Ascending aorta (tissue), 2 donors: ENCODE measurements around the gene MYH7B. TPM values are rescaled to one million over a fixed set of nuclear protein-coding genes. Genes with fewer than 3 reads are reported as not detected.
A peak's percentile ranks its signal among the peaks of the same experiment; 100 is the strongest.

ENCODE experiments used
- DNase-seq, 2 donors: peaks; one replicate each; pipeline ENCODE4 v3.0.0-alpha.2; 2019; ENCODE audit warnings: low spot score in 2 of 2
- H3K27ac ChIP-seq, 2 donors: fragments of 200-600 bp; sonication (generic); one replicate each; pipeline ENCODE4 v1.5.1; 2016 to 2017; ENCODE audit warnings: mild to moderate bottlenecking in 1 of 2
- H3K27me3 ChIP-seq: fragments of 200-600 bp; sonication (generic); one replicate; pipeline ENCODE4 v1.5.1; 2017
- H3K36me3 ChIP-seq, 2 donors: fragments of 200-600 bp; sonication (generic); one replicate each; pipeline ENCODE4 v1.5.1; 2016
- H3K4me1 ChIP-seq, 2 donors: fragments of 200-600 bp; sonication (generic); one replicate each; pipeline ENCODE4 v1.5.1; 2016 to 2017; ENCODE audit warnings: mild to moderate bottlenecking in 1 of 2
- H3K4me3 ChIP-seq, 2 donors: fragments of 200-600 bp; sonication (generic); one replicate each; pipeline ENCODE4 v1.5.1; 2016 to 2017; ENCODE audit warnings: mild to moderate bottlenecking in 1 of 2
- H3K9me3 ChIP-seq, 2 donors: fragments of 200-600 bp; sonication (generic); one replicate each; pipeline ENCODE4 v1.5.1; 2016
- intact Hi-C: fragments of 100-400 bp; cut with DNase I; formaldehyde crosslinking; loops from one replicate; pipeline ENCODE4 v1.15.1; 2023
- total RNA-seq: library from RNA; depleted of rRNA; stranded (reverse); fragments of >200 nt; gene quantifications from one replicate; pipeline ENCODE4 v1.1.0, GENCODE V29; 2016
- TF ChIP-seq, protein P1 (sequence below), 3 experiments: fragments of 200-600 bp in 2 of 3; fragments of 450-650 bp in 1 of 3; sonication (generic) in 2 of 3; IDR thresholded peaks; one replicate each; pipeline ENCODE4 v1.5.1; 2016 to 2019; ENCODE audit warnings: antibody characterized with exemption in 3 of 3, mild to moderate bottlenecking in 1 of 3, moderate library complexity in 1 of 3

Gene MYH7B
- total RNA-seq, 1 donor from 2014 or later: 4.7 TPM

GRCh38 chr20:34945315-34946077 lies 10.2 kb upstream of the MYH7B start:
- Histone ChIP-seq H3K4me1 (no peaks in the 10 kb centered on the region), H3K27ac (no peak overlapping the region), H3K4me3 (no peak overlapping the region), H3K27me3 (no peaks in the 10 kb centered on the region), H3K36me3 (peaks cover 20 to 48% of the 10 kb centered on the region in 2 donors), H3K9me3 (no peaks in the 10 kb centered on the region)
- TF ChIP-seq, protein P1, sequence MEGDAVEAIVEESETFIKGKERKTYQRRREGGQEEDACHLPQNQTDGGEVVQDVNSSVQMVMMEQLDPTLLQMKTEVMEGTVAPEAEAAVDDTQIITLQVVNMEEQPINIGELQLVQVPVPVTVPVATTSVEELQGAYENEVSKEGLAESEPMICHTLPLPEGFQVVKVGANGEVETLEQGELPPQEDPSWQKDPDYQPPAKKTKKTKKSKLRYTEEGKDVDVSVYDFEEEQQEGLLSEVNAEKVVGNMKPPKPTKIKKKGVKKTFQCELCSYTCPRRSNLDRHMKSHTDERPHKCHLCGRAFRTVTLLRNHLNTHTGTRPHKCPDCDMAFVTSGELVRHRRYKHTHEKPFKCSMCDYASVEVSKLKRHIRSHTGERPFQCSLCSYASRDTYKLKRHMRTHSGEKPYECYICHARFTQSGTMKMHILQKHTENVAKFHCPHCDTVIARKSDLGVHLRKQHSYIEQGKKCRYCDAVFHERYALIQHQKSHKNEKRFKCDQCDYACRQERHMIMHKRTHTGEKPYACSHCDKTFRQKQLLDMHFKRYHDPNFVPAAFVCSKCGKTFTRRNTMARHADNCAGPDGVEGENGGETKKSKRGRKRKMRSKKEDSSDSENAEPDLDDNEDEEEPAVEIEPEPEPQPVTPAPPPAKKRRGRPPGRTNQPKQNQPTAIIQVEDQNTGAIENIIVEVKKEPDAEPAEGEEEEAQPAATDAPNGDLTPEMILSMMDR (IDR thresholded peaks at IDR 0.05): no peak
- no peak for DNase-seq
- intact Hi-C loops: no loop called here

DNA sequence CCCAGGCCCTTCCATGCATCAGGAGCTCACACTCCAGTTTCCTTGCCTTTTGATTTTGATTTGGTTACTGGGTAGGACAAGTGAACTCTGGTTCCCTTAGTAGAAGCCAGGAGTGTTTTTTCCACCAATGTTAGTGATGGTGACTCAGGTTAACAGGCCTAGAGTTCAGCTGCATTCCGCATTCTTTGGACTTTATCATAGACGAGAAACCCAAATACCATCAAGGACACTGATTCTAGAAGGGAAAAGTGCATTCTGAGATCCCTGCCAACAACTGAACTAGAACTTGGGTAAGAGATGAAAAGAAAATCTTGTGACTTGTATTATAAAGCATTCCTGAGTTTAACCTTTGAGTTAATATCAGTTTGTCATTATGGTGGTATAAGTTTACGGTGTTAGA lies 9.0 kb upstream of the MYH7B start:
- DNase-seq: no peak
- Histone ChIP-seq H3K27ac (no peak overlapping the region), H3K4me1 (no peaks in the 10 kb centered on the region), H3K27me3 (no peaks in the 10 kb centered on the region), H3K4me3 (no peak overlapping the region), H3K36me3 (peaks cover 19 to 45% of the 10 kb centered on the region in 2 donors), H3K9me3 (no peaks in the 10 kb centered on the region)
- intact Hi-C loops: no loop called here
- TF ChIP-seq, protein P1 (IDR thresholded peaks at IDR 0.05): no peak

DNA sequence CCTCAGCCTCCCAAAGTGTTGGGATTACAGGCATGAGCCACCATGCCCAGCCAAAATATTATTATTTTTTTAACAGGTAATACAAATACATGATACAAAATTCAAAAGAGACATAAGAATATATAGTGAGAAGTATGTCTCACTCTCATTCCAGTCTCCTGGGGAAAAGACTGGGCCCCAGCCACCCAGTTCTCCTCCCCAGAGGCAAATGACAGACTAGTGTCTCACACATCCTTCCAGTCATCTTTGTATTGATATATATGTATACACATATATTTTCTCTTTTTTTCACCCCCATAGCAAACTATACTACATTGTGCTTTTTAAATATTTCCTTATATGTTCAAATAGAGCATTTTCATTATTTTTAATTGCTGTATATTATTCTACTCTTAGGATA lies 8.3 kb upstream of the MYH7B start:
- TF ChIP-seq, protein P1 (IDR thresholded peaks at IDR 0.05): no peak
- Histone ChIP-seq H3K36me3 (peaks cover 12 to 38% of the 10 kb centered on the region in 2 donors), H3K27ac (no peak overlapping the region), H3K9me3 (no peaks in the 10 kb centered on the region), H3K4me1 (no peaks in the 10 kb centered on the region), H3K27me3 (no peaks in the 10 kb centered on the region), H3K4me3 (no peak overlapping the region)
- intact Hi-C loops: no loop called here
- no peak for DNase-seq

- Histone ChIP-seq H3K4me3 (no peak overlapping the region), H3K27me3 (no peaks in the 10 kb centered on the region), H3K36me3 (peaks cover 6 to 31% of the 10 kb centered on the region in 2 donors), H3K4me1 (no peaks in the 10 kb centered on the region), H3K27ac (no peak overlapping the region), H3K9me3 (no peaks in the 10 kb centered on the region)
- intact Hi-C loops: no loop called here
- DNase-seq: no peak
- TF ChIP-seq, protein P1 (IDR thresholded peaks at IDR 0.05): peak in 1 of 3 experiments; percentile 7
These were observed 7.6 kb upstream of the MYH7B start for GRCh38 chr20:34948030-34948429.

DNA sequence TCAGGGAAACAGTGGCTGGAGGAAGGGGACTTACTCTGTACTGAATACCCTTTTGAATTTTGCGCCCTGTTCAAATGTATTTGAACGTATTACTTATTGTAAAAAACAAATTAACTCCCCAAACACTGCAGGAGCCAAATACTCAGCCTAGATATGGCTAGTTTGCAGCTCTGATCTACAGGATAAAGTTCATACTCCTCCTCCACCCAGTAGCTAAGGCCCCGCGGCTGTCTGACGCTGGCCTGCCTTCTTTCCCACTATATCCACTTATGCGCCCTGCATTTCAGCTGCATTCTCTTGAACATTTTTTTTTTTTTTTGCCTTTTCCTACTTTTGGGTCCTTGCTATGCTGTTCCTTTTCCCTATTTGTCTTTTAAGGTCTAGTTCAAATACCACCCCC lies 6.5 kb upstream of the MYH7B start:
- H3K36me3 ChIP-seq: peaks cover 6 to 21% of the 10 kb centered on the region in 2 donors
- intact Hi-C loops: no loop called here
- no peak overlapping the region for H3K4me3 ChIP-seq
- no peak for DNase-seq
- no peaks in the 10 kb centered on the region for H3K27me3 ChIP-seq
- TF ChIP-seq, protein P1 (IDR thresholded peaks at IDR 0.05): no peak
- no peaks in the 10 kb centered on the region for H3K4me1 ChIP-seq
- H3K27ac ChIP-seq: no peak overlapping the region
- H3K9me3 ChIP-seq: no peaks in the 10 kb centered on the region
